Measurements from ENCODE around the gene ACHE.

The ACHE gene

GRCh38 chr7:100854146-100854895 lies 41.4 kb downstream of the ACHE start:
- no peak for TF ChIP-seq EZH2phosphoT487 (IDR thresholded peaks at IDR 0.05; ENCODE audit: low read depth)
- TF ChIP-seq, protein P1, sequence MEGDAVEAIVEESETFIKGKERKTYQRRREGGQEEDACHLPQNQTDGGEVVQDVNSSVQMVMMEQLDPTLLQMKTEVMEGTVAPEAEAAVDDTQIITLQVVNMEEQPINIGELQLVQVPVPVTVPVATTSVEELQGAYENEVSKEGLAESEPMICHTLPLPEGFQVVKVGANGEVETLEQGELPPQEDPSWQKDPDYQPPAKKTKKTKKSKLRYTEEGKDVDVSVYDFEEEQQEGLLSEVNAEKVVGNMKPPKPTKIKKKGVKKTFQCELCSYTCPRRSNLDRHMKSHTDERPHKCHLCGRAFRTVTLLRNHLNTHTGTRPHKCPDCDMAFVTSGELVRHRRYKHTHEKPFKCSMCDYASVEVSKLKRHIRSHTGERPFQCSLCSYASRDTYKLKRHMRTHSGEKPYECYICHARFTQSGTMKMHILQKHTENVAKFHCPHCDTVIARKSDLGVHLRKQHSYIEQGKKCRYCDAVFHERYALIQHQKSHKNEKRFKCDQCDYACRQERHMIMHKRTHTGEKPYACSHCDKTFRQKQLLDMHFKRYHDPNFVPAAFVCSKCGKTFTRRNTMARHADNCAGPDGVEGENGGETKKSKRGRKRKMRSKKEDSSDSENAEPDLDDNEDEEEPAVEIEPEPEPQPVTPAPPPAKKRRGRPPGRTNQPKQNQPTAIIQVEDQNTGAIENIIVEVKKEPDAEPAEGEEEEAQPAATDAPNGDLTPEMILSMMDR (IDR thresholded peaks at IDR 0.05; ENCODE audit: low read depth, low read length), result no peak
- no peak overlapping the region for H3K4me3 ChIP-seq (ENCODE audit: low read length)
- H3K36me3 ChIP-seq (replicated peaks; ENCODE audit: low read depth, low read length), result no peaks in the 10 kb centered on the region
- H3K9ac ChIP-seq (ENCODE audit: low read length), result no peak overlapping the region
- H2AFZ ChIP-seq (ENCODE audit: low read depth, low read length), result no peak overlapping the region
- H3K79me2 ChIP-seq (ENCODE audit: low read length), result peaks cover 16% of the 10 kb centered on the region
- no peaks in the 10 kb centered on the region for H3K9me3 ChIP-seq (ENCODE audit: insufficient read depth, low read length)
- H3K4me1 ChIP-seq (ENCODE audit: low read length), result peaks cover 10% of the 10 kb centered on the region; the same call in 1 of the 2 replicates
- 0 out of 2 replicates have a peak, but pooled peaks cover 2% of the 10 kb centered on the region for H4K20me1 ChIP-seq (ENCODE audit: insufficient read depth, low read length)
- 0 out of 2 replicates have a peak overlapping the region, but pooled peaks have one; percentile 11 for H3K4me2 ChIP-seq (ENCODE audit: low read length)
- no peak overlapping the region for H3K27ac ChIP-seq (ENCODE audit: low read length)
- H3K27me3 ChIP-seq (ENCODE audit: low read depth, low read length), result no peaks in the 10 kb centered on the region

DNA sequence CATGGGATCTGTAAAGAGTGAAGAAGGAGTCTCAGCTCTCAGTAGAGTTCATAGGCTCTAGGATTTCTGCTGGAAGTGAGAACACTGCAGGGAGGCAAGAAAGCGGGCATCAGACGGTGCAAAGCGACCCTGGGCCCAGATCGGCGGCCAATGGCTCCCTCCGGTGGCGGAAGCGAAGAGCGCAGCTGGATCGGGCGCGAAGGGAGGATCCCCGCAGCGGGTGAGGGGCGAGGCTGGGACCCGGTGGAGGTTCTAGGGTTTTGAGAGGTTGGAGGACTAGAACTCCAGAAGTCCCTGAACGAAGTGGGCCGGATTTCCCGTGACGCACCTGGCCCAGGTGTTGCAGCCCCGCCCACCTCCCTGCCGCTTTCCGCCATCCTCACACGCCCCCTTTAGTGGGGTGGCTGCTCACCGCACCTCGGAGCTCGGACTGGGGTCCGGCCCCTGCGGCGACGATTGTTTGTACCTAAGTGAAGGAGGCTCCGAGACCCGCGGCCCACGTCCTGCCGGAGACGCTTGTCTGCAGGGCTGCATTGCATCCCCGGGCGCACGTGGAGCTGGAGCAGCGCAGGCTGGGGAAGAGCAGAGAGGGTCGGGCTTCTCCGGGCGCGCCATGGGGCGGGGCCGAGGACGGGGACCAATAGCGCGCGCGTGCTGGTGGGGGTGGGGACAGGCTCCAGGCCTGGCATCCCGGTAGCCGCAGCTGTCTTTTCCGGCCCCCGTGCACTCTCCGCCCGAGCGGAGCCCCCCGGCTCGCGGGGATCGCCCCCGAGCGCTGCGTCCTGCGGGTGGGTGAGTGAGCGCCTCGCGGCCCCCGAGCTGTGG lies 43.4 kb downstream of the ACHE start, which contains the start of gene SLC12A9:
Gene SLC12A9 (plus strand): TSS at position 666 of the 825 bp plus-strand sequence. CDS start 1,485 bp downstream, outside the sequence.
- H3K27ac ChIP-seq (ENCODE audit: low read length), result peak within 1 kb of the TSS; percentile 13
- H3K79me2 ChIP-seq (ENCODE audit: low read length), result peaks cover 16% of the 10 kb centered on the region
- H3K27me3 ChIP-seq (ENCODE audit: low read depth, low read length), result no peaks in the 10 kb centered on the region
- TF ChIP-seq, protein P1 (IDR thresholded peaks at IDR 0.05; ENCODE audit: low read depth, low read length), result peak; percentile 94
- TF ChIP-seq EZH2phosphoT487 (IDR thresholded peaks at IDR 0.05; ENCODE audit: low read depth), result no peak
- no peaks in the 10 kb centered on the region for H3K36me3 ChIP-seq (replicated peaks; ENCODE audit: low read depth, low read length)
- 0 out of 2 replicates have a peak, but pooled peaks cover 2% of the 10 kb centered on the region for H4K20me1 ChIP-seq (ENCODE audit: insufficient read depth, low read length)
- peak within 1 kb of the TSS; percentile 97 for H2AFZ ChIP-seq (ENCODE audit: low read depth, low read length)
- H3K4me2 ChIP-seq (ENCODE audit: low read length), result peak within 1 kb of the TSS; percentile 99
- peaks cover 10% of the 10 kb centered on the region; the same call in 1 of the 2 replicates for H3K4me1 ChIP-seq (ENCODE audit: low read length)
- H3K9me3 ChIP-seq (ENCODE audit: insufficient read depth, low read length), result no peaks in the 10 kb centered on the region
- peak within 1 kb of the TSS; percentile 89 for H3K4me3 ChIP-seq (ENCODE audit: low read length)
- H3K9ac ChIP-seq (ENCODE audit: low read length), result peak within 1 kb of the TSS; percentile 79

DNA sequence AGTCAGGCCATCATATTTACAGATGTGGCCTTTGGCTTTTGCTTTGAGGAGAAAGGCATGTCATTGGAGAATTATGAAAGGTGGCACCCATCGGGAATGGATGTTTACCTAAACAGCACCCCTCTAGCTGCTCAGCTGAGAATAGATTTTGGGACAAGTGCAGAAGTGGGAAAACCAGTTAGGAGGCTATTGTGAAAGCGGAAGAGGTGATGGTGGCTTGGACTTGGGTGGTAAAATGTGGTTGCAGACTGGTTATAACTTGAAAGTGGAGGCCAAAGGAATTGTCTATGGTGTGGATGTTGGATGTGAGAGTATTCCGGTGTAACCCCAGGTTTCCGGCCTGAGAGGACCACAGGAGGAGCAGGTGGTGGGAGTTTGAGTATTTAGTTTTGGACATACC lies 48.3 kb downstream of the ACHE start:
- peaks cover 3% of the 10 kb centered on the region; the same call in 1 of the 2 replicates for H3K4me1 ChIP-seq (ENCODE audit: low read length)
- TF ChIP-seq, protein P1 (IDR thresholded peaks at IDR 0.05; ENCODE audit: low read depth, low read length), result no peak
- TF ChIP-seq EZH2phosphoT487 (IDR thresholded peaks at IDR 0.05; ENCODE audit: low read depth), result no peak
- H3K9me3 ChIP-seq (ENCODE audit: insufficient read depth, low read length), result no peaks in the 10 kb centered on the region
- no peak overlapping the region for H3K27ac ChIP-seq (ENCODE audit: low read length)
- no peak overlapping the region for H3K4me3 ChIP-seq (ENCODE audit: low read length)
- no peaks in the 10 kb centered on the region for H3K36me3 ChIP-seq (replicated peaks; ENCODE audit: low read depth, low read length)
- H3K27me3 ChIP-seq (ENCODE audit: low read depth, low read length), result no peaks in the 10 kb centered on the region
- no peak overlapping the region for H2AFZ ChIP-seq (ENCODE audit: low read depth, low read length)
- H3K9ac ChIP-seq (ENCODE audit: low read length), result no peak overlapping the region
- H4K20me1 ChIP-seq (ENCODE audit: insufficient read depth, low read length), result no peaks in the 10 kb centered on the region
- H3K4me2 ChIP-seq (ENCODE audit: low read length), result no peak overlapping the region
- H3K79me2 ChIP-seq (ENCODE audit: low read length), result no peaks in the 10 kb centered on the region

All from OCI-LY3 (cell line).